ENCODE data around the gene GTF3C5.

GRCh38 chr9:133054194-133054890, 23.5 kb downstream of the GTF3C5 start:
- TF ChIP-seq CTCF (IDR thresholded peaks at IDR 0.05; ENCODE audit: poor library complexity, severe bottlenecking) (no peak), POLR2AphosphoS5 (IDR thresholded peaks at IDR 0.05) (no peak), EZH2 (IDR thresholded peaks at IDR 0.05; ENCODE audit: borderline replicate concordance, insufficient read depth, low read length, poor library complexity, severe bottlenecking) (no peak), REST (IDR thresholded peaks at IDR 0.05; ENCODE audit: borderline replicate concordance) (no peak), EP300 (conservative IDR thresholded peaks at IDR 0.05; ENCODE audit: poor library complexity, severe bottlenecking) (no peak), SMC3 (conservative IDR thresholded peaks at IDR 0.05; ENCODE audit: poor library complexity) (no peak)

Data from neural cell (in vitro differentiated cells).